RWPE1 (cell line): ENCODE results near the gene FANK1.

ENCODE experiments used
- CTCF ChIA-PET: fragments of 350-600 bp; sonication (Branson Sonifier 250); formaldehyde crosslinking; extraction: SDS; loops from one replicate; lab custom pipeline; 2021; lab: Yijun Ruan, JAX
- POLR2A ChIA-PET: fragments of 400-600 bp; formaldehyde crosslinking; extraction: SDS; loops from one replicate; lab custom pipeline; 2020; ENCODE audit warnings: antibody characterized with exemption; ENCODE audit not compliant: low non-redundant PET; lab: Yijun Ruan, JAX
- DNase-seq: peaks from one replicate; pipeline ENCODE4 v3.0.0; 2012; ENCODE audit warnings: low spot score
- H3K27ac ChIP-seq: fragments of 450-650 bp; 2 replicates; pipeline ENCODE4 v1.5.1; 2017
- CTCF ChIP-seq: fragments of 450-650 bp; conservative IDR thresholded peaks from 2 replicates; pipeline ENCODE4 v1.5.1; 2017; ENCODE audit warnings: low read depth, mild to moderate bottlenecking

Gene FANK1

GRCh38 chr10:125984346-125984745, 88.0 kb downstream of the FANK1 start:
- ChIA-PET POLR2A (no interaction called here), CTCF (interaction anchor here (0.6 kb wide), 1 partner anchor 9 kb away, joined by 9 read pairs; no protein-coding TSS in a partner anchor)
- DNase-seq = no peak
- no peak for TF ChIP-seq CTCF
- H3K27ac ChIP-seq = no peak overlapping the region

GRCh38 chr10:125984865-125985495, 88.6 kb downstream of the FANK1 start:
- POLR2A ChIA-PET = no interaction called here
- TF ChIP-seq CTCF = no peak
- no peak for DNase-seq
- CTCF ChIA-PET = interaction anchor here (0.6 kb wide), 2 partner anchors 9 to 221 kb away, joined by 3 to 9 read pairs; no protein-coding TSS in a partner anchor
- H3K27ac ChIP-seq = no peak overlapping the region

- ChIA-PET POLR2A (no interaction called here), CTCF (interaction anchor here (0.6 kb wide), 2 partner anchors 192 to 220 kb away, joined by 3 to 4 read pairs; no protein-coding TSS in a partner anchor)
- TF ChIP-seq CTCF = no peak
- H3K27ac ChIP-seq = no peak overlapping the region
- DNase-seq = no peak
Measured at GRCh38 chr10:125985557-125986240, 89.3 kb downstream of the FANK1 start.

GRCh38 chr10:125989791-125990190, 93.4 kb downstream of the FANK1 start:
- no peak for TF ChIP-seq CTCF
- POLR2A ChIA-PET = no interaction called here
- CTCF ChIA-PET = no interaction called here
- no peak overlapping the region for H3K27ac ChIP-seq
- DNase-seq = no peak

- DNase-seq = no peak
- CTCF ChIA-PET = no interaction called here
- no peak for TF ChIP-seq CTCF
- POLR2A ChIA-PET = no interaction called here
- H3K27ac ChIP-seq = no peak overlapping the region
Measured at GRCh38 chr10:125990974-125991373, 94.6 kb downstream of the FANK1 start.

GRCh38 chr10:125991392-125991791, 95.0 kb downstream of the FANK1 start:
- H3K27ac ChIP-seq = no peak overlapping the region
- CTCF ChIA-PET = no interaction called here
- no peak for TF ChIP-seq CTCF
- DNase-seq = no peak
- POLR2A ChIA-PET = no interaction called here
